ENCODE results near the gene ADRA2B.
A peak's percentile ranks its signal among the peaks of the same experiment; 100 is the strongest.

Gene ADRA2B

GRCh38 chr2:96111823-96112500 lies 4.4 kb downstream of the ADRA2B start:
- Histone ChIP-seq H3K4me3 (ENCODE audit: low read depth in 1 of 5, low read length in 5 of 5) (no peak overlapping the region), H3K9me3 (ENCODE audit: control insufficient read depth in 5 of 5, low read length in 5 of 5) (no peaks in the 10 kb centered on the region), H3K9ac (ENCODE audit: low read length in 5 of 5) (no peak overlapping the region), H3K4me1 (ENCODE audit: control insufficient read depth in 5 of 5, insufficient read depth in 5 of 5, low read length in 5 of 5) (peaks cover 5 to 23% (median 18%) of the 10 kb centered on the region in 5 donors), H3K27ac (ENCODE audit: low read depth, low read length) (no peak overlapping the region), H3K36me3 (ENCODE audit: control insufficient read depth in 5 of 5, insufficient read depth in 5 of 5, low read length in 5 of 5) (no peaks in the 10 kb centered on the region), H3K27me3 (ENCODE audit: control insufficient read depth in 5 of 5, insufficient read depth in 4 of 5, low read length in 5 of 5) (peaks cover 8 to 36% (median 15%) of the 10 kb centered on the region in 5 donors)

- H3K9ac ChIP-seq (ENCODE audit: low read length in 5 of 5) = no peak overlapping the region
- H3K27ac ChIP-seq (ENCODE audit: low read depth, low read length) = no peak overlapping the region
- H3K4me3 ChIP-seq (ENCODE audit: low read depth in 1 of 5, low read length in 5 of 5) = no peak overlapping the region
- H3K9me3 ChIP-seq (ENCODE audit: control insufficient read depth in 5 of 5, low read length in 5 of 5) = no peaks in the 10 kb centered on the region
- H3K27me3 ChIP-seq (ENCODE audit: control insufficient read depth in 5 of 5, insufficient read depth in 4 of 5, low read length in 5 of 5) = peaks cover 8 to 36% (median 15%) of the 10 kb centered on the region in 5 donors
- peaks cover 5 to 20% (median 16%) of the 10 kb centered on the region in 5 donors for H3K4me1 ChIP-seq (ENCODE audit: control insufficient read depth in 5 of 5, insufficient read depth in 5 of 5, low read length in 5 of 5)
- H3K36me3 ChIP-seq (ENCODE audit: control insufficient read depth in 5 of 5, insufficient read depth in 5 of 5, low read length in 5 of 5) = no peaks in the 10 kb centered on the region
Measured at GRCh38 chr2:96111257-96111640, 5.1 kb downstream of the ADRA2B start.

- no peak overlapping the region for H3K27ac ChIP-seq (ENCODE audit: low read depth, low read length)
- H3K9ac ChIP-seq (ENCODE audit: low read length in 5 of 5) = no peak overlapping the region
- H3K36me3 ChIP-seq (ENCODE audit: control insufficient read depth in 5 of 5, insufficient read depth in 5 of 5, low read length in 5 of 5) = no peaks in the 10 kb centered on the region
- no peak overlapping the region for H3K4me3 ChIP-seq (ENCODE audit: low read depth in 1 of 5, low read length in 5 of 5)
- H3K4me1 ChIP-seq (ENCODE audit: control insufficient read depth in 5 of 5, insufficient read depth in 5 of 5, low read length in 5 of 5) = peaks cover 3 to 18% (median 12%) of the 10 kb centered on the region in 5 donors
- peaks cover 4 to 31% (median 11%) of the 10 kb centered on the region in 5 donors for H3K27me3 ChIP-seq (ENCODE audit: control insufficient read depth in 5 of 5, insufficient read depth in 4 of 5, low read length in 5 of 5)
- H3K9me3 ChIP-seq (ENCODE audit: control insufficient read depth in 5 of 5, low read length in 5 of 5) = peaks cover 0 to 4% (median 3%) of the 10 kb centered on the region in 5 donors
Measured at GRCh38 chr2:96110621-96111256, 5.6 kb downstream of the ADRA2B start.

GRCh38 chr2:96109931-96110511 lies 6.3 kb downstream of the ADRA2B start:
- Histone ChIP-seq H3K27me3 (ENCODE audit: control insufficient read depth in 5 of 5, insufficient read depth in 4 of 5, low read length in 5 of 5) (peaks cover 0 to 27% (median 9%) of the 10 kb centered on the region in 5 donors), H3K27ac (ENCODE audit: low read depth, low read length) (no peak overlapping the region), H3K4me1 (ENCODE audit: control insufficient read depth in 5 of 5, insufficient read depth in 5 of 5, low read length in 5 of 5) (peaks cover 3 to 18% (median 12%) of the 10 kb centered on the region in 5 donors), H3K4me3 (ENCODE audit: low read depth in 1 of 5, low read length in 5 of 5) (no peak overlapping the region), H3K9ac (ENCODE audit: low read length in 5 of 5) (no peak overlapping the region), H3K9me3 (ENCODE audit: control insufficient read depth in 5 of 5, low read length in 5 of 5) (peaks cover 5 to 11% (median 11%) of the 10 kb centered on the region in 5 donors), H3K36me3 (ENCODE audit: control insufficient read depth in 5 of 5, insufficient read depth in 5 of 5, low read length in 5 of 5) (no peaks in the 10 kb centered on the region)

- Histone ChIP-seq H3K9me3 (ENCODE audit: control insufficient read depth in 5 of 5, low read length in 5 of 5) (peaks cover 5 to 17% (median 15%) of the 10 kb centered on the region in 5 donors), H3K9ac (ENCODE audit: low read length in 5 of 5) (peak overlapping the region in 1 of 5 donors; percentile 6), H3K4me3 (ENCODE audit: low read depth in 1 of 5, low read length in 5 of 5) (peak overlapping the region in 2 of 5 donors; percentile 25 to 45), H3K36me3 (ENCODE audit: control insufficient read depth in 5 of 5, insufficient read depth in 5 of 5, low read length in 5 of 5) (no peaks in the 10 kb centered on the region), H3K4me1 (ENCODE audit: control insufficient read depth in 5 of 5, insufficient read depth in 5 of 5, low read length in 5 of 5) (peaks cover 3 to 18% (median 16%) of the 10 kb centered on the region in 5 donors), H3K27me3 (ENCODE audit: control insufficient read depth in 5 of 5, insufficient read depth in 4 of 5, low read length in 5 of 5) (peaks cover 0 to 23% (median 6%) of the 10 kb centered on the region in 5 donors), H3K27ac (ENCODE audit: low read depth, low read length) (no peak overlapping the region)
Measured at GRCh38 chr2:96109361-96109680, 7.0 kb downstream of the ADRA2B start.

GRCh38 chr2:96108541-96109360 lies 7.6 kb downstream of the ADRA2B start:
- H3K27ac ChIP-seq (ENCODE audit: low read depth, low read length) = no peak overlapping the region
- H3K9me3 ChIP-seq (ENCODE audit: control insufficient read depth in 5 of 5, low read length in 5 of 5) = peaks cover 5 to 17% (median 15%) of the 10 kb centered on the region in 5 donors
- no peaks in the 10 kb centered on the region for H3K36me3 ChIP-seq (ENCODE audit: control insufficient read depth in 5 of 5, insufficient read depth in 5 of 5, low read length in 5 of 5)
- peak overlapping the region in 2 of 5 donors; percentile 25 to 45 for H3K4me3 ChIP-seq (ENCODE audit: low read depth in 1 of 5, low read length in 5 of 5)
- peaks cover 0 to 21% (median 6%) of the 10 kb centered on the region in 5 donors for H3K27me3 ChIP-seq (ENCODE audit: control insufficient read depth in 5 of 5, insufficient read depth in 4 of 5, low read length in 5 of 5)
- H3K4me1 ChIP-seq (ENCODE audit: control insufficient read depth in 5 of 5, insufficient read depth in 5 of 5, low read length in 5 of 5) = peaks cover 3 to 19% (median 18%) of the 10 kb centered on the region in 5 donors
- H3K9ac ChIP-seq (ENCODE audit: low read length in 5 of 5) = peak overlapping the region in 1 of 5 donors; percentile 6

- Histone ChIP-seq H3K36me3 (ENCODE audit: control insufficient read depth in 5 of 5, insufficient read depth in 5 of 5, low read length in 5 of 5) (no peaks in the 10 kb centered on the region), H3K4me1 (ENCODE audit: control insufficient read depth in 5 of 5, insufficient read depth in 5 of 5, low read length in 5 of 5) (peaks cover 3 to 22% (median 18%) of the 10 kb centered on the region in 5 donors), H3K4me3 (ENCODE audit: low read depth in 1 of 5, low read length in 5 of 5) (no peak overlapping the region), H3K27me3 (ENCODE audit: control insufficient read depth in 5 of 5, insufficient read depth in 4 of 5, low read length in 5 of 5) (peaks cover 0 to 21% (median 6%) of the 10 kb centered on the region in 5 donors), H3K27ac (ENCODE audit: low read depth, low read length) (no peak overlapping the region), H3K9ac (ENCODE audit: low read length in 5 of 5) (no peak overlapping the region), H3K9me3 (ENCODE audit: control insufficient read depth in 5 of 5, low read length in 5 of 5) (peaks cover 5 to 17% (median 15%) of the 10 kb centered on the region in 5 donors)
Measured at GRCh38 chr2:96108151-96108540, 8.2 kb downstream of the ADRA2B start.

GRCh38 chr2:96107708-96108065 lies 8.7 kb downstream of the ADRA2B start:
- Histone ChIP-seq H3K4me1 (ENCODE audit: control insufficient read depth in 5 of 5, insufficient read depth in 5 of 5, low read length in 5 of 5) (peaks cover 3 to 22% (median 18%) of the 10 kb centered on the region in 5 donors), H3K27ac (ENCODE audit: low read depth, low read length) (no peak overlapping the region), H3K27me3 (ENCODE audit: control insufficient read depth in 5 of 5, insufficient read depth in 4 of 5, low read length in 5 of 5) (peaks cover 0 to 21% (median 6%) of the 10 kb centered on the region in 5 donors)

GRCh38 chr2:96106991-96107707 lies 9.2 kb downstream of the ADRA2B start:
- Histone ChIP-seq H3K27ac (ENCODE audit: low read depth, low read length) (no peak overlapping the region), H3K27me3 (ENCODE audit: control insufficient read depth in 5 of 5, insufficient read depth in 4 of 5, low read length in 5 of 5) (peaks cover 0 to 21% (median 6%) of the 10 kb centered on the region in 5 donors), H3K4me3 (ENCODE audit: low read depth in 1 of 5, low read length in 5 of 5) (no peak overlapping the region), H3K4me1 (ENCODE audit: control insufficient read depth in 5 of 5, insufficient read depth in 5 of 5, low read length in 5 of 5) (peaks cover 3 to 22% (median 18%) of the 10 kb centered on the region in 5 donors), H3K36me3 (ENCODE audit: control insufficient read depth in 5 of 5, insufficient read depth in 5 of 5, low read length in 5 of 5) (no peaks in the 10 kb centered on the region), H3K9me3 (ENCODE audit: control insufficient read depth in 5 of 5, low read length in 5 of 5) (peaks cover 5 to 17% (median 15%) of the 10 kb centered on the region in 5 donors), H3K9ac (ENCODE audit: low read length in 5 of 5) (no peak overlapping the region)

More at GRCh38 chr2:96107708-96108065, 8.7 kb downstream of the ADRA2B start:
- Histone ChIP-seq H3K4me3 (ENCODE audit: low read depth in 1 of 5, low read length in 5 of 5) (no peak overlapping the region), H3K36me3 (ENCODE audit: control insufficient read depth in 5 of 5, insufficient read depth in 5 of 5, low read length in 5 of 5) (no peaks in the 10 kb centered on the region), H3K9ac (ENCODE audit: low read length in 5 of 5) (no peak overlapping the region), H3K9me3 (ENCODE audit: control insufficient read depth in 5 of 5, low read length in 5 of 5) (peaks cover 5 to 17% (median 15%) of the 10 kb centered on the region in 5 donors)
